Esophagus squamous epithelium (tissue), 4 donors: ENCODE measurements around the gene GPC3.

Experiments used
- CTCF ChIP-seq, 6 experiments: fragments of 450-650 bp in 4 of 6; fragments of 200-600 bp in 2 of 6; sonication (generic) in 2 of 6; IDR thresholded peaks; one replicate each; pipeline ENCODE4 v1.5.1; 2016 to 2019; ENCODE audit warnings: antibody characterized with exemption in 6 of 6, mild to moderate bottlenecking in 4 of 6, moderate library complexity in 4 of 6
- POLR2A ChIP-seq, 4 donors: fragments of 450-650 bp; IDR thresholded peaks; one replicate each; pipeline ENCODE4 v1.6.1; 2017; ENCODE audit warnings: antibody characterized with exemption in 4 of 4, mild to moderate bottlenecking in 4 of 4, moderate library complexity in 3 of 4

- no peak for TF ChIP-seq CTCF (IDR thresholded peaks at IDR 0.05)
- TF ChIP-seq POLR2A (IDR thresholded peaks at IDR 0.05) = no peak
These were observed 442.9 kb downstream of the GPC3 start for GRCh38 chrX:133542476-133542875.
